SK-N-SH (cell line): ENCODE data around the gene ZNF682. TPM values are rescaled to one million over a fixed set of nuclear protein-coding genes. Genes with fewer than 3 reads are reported as not detected.
"Not testable (repeated sequence)": the region's sequence is repeated elsewhere in the genome, so short reads cannot be mapped to it uniquely, and the experiment has no call there.

ENCODE experiments used
- CTCF ChIA-PET: fragments of 300-600, 350-600 bp; formaldehyde crosslinking; extraction: SDS; loops from one replicate; lab custom pipeline; 2021; lab: Yijun Ruan, JAX
- POLR2A ChIA-PET: fragments of 350-600 bp; sonication (Branson Sonifier 250); formaldehyde crosslinking; extraction: SDS; loops from one replicate; lab custom pipeline; 2020; ENCODE audit warnings: antibody characterized with exemption, inconsistent platforms; lab: Yijun Ruan, JAX
- DNase-seq: peaks from one replicate; pipeline ENCODE4 v3.0.0; 2012
- H2AFZ ChIP-seq: fragments of 200-600 bp; sonication (generic); 2 replicates; pipeline ENCODE4 v1.8.1; 2016; ENCODE audit warnings: antibody characterized with exemption, mild to moderate bottlenecking, low read depth
- H3F3A ChIP-seq: fragments of 200-600 bp; sonication (generic); replicated peaks from 2 replicates; pipeline ENCODE3; 2016; ENCODE audit warnings: antibody characterized with exemption, mild to moderate bottlenecking; ENCODE audit not compliant: insufficient read depth
- H3K27ac ChIP-seq, 2 experiments: fragments of 200-500 bp in 1 of 2; fragments of 200-600 bp in 1 of 2; sonication (Bioruptor generic) in 1 of 2; sonication (generic), shearing (Covaris generic) in 1 of 2; 2 replicates each; pipeline versions ENCODE4 v1.5.1 to v1.6.1; 2014 to 2016; ENCODE audit warnings: low read depth in 2 of 2, inconsistent platforms in 1 of 2, low read length in 1 of 2, mild to moderate bottlenecking in 1 of 2, mixed read lengths in 1 of 2
- H3K27me3 ChIP-seq: fragments of 200-600 bp; sonication (generic), shearing (Covaris generic); 2 replicates; pipeline ENCODE4 v1.6.1; 2016; ENCODE audit warnings: mixed run types; ENCODE audit not compliant: insufficient read depth
- H3K36me3 ChIP-seq, 2 experiments: fragments of 200-500 bp in 1 of 2; fragments of 200-600 bp in 1 of 2; sonication (Bioruptor generic) in 1 of 2; sonication (generic) in 1 of 2; replicated peaks in 1 of 2; 2 replicates each; pipeline versions ENCODE3 to v1.5.1; 2014 to 2016; ENCODE audit warnings: low read length in 1 of 2, mild to moderate bottlenecking in 1 of 2; ENCODE audit not compliant: insufficient read depth in 2 of 2, control insufficient read depth in 1 of 2
- H3K4me1 ChIP-seq, 2 experiments: fragments of 200-500 bp in 1 of 2; fragments of 200-600 bp in 1 of 2; sonication (Bioruptor generic) in 1 of 2; sonication (generic), shearing (Covaris generic) in 1 of 2; 2 replicates each; pipeline versions ENCODE4 v1.5.1 to v1.6.1; 2014 to 2016; ENCODE audit warnings: low read depth in 1 of 2, low read length in 1 of 2, mixed run types in 1 of 2; ENCODE audit not compliant: insufficient read depth in 2 of 2, control insufficient read depth in 1 of 2
- H3K4me2 ChIP-seq: fragments of 200-600 bp; sonication (generic), shearing (Covaris generic); 2 replicates; pipeline ENCODE4 v1.6.1; 2017; ENCODE audit warnings: mixed run types
- H3K4me3 ChIP-seq, 2 experiments: fragments of 200-500 bp in 1 of 2; fragments of 200-600 bp in 1 of 2; sonication (Bioruptor generic) in 1 of 2; sonication (generic), shearing (Covaris generic) in 1 of 2; 2 replicates each; pipeline versions ENCODE4 v1.5.1 to v1.8.1; 2014 to 2016; ENCODE audit warnings: low read depth in 2 of 2, inconsistent platforms in 1 of 2, low read length in 1 of 2, mild to moderate bottlenecking in 1 of 2, mixed read lengths in 1 of 2, moderate library complexity in 1 of 2
- H3K79me2 ChIP-seq: fragments of 200-600 bp; sonication (generic); 2 replicates; pipeline ENCODE4 v1.8.1; 2017; ENCODE audit warnings: mild to moderate bottlenecking; ENCODE audit not compliant: insufficient read depth
- H3K9ac ChIP-seq: fragments of 200-600 bp; sonication (generic); 2 replicates; pipeline ENCODE4 v1.6.1; 2017; ENCODE audit warnings: mixed run types
- H3K9me2 ChIP-seq: fragments of 200-600 bp; sonication (generic); 2 replicates; pipeline ENCODE4 v1.6.1; 2017; ENCODE audit warnings: mixed run types
- H3K9me3 ChIP-seq: fragments of 200-600 bp; sonication (generic); 2 replicates; pipeline ENCODE4 v1.6.1; 2017; ENCODE audit warnings: mixed run types, mild to moderate bottlenecking, moderate library complexity
- H4K20me1 ChIP-seq: fragments of 200-600 bp; sonication (generic); 2 replicates; pipeline ENCODE4 v1.6.1; 2017; ENCODE audit warnings: mild to moderate bottlenecking, mixed run types; ENCODE audit not compliant: insufficient read depth
- CHD2 ChIP-seq: fragments of 150-350 bp; IDR thresholded peaks from 2 replicates; pipeline ENCODE4 v1.6.1; 2018; ENCODE audit warnings: low read length; ENCODE audit not compliant: partially characterized antibody
- EP300 ChIP-seq, 2 experiments: IDR thresholded peaks; 2 replicates each; pipeline versions ENCODE4 v1.4.0 to v1.6.1; 2012; ENCODE audit warnings: borderline replicate concordance in 1 of 2, low read depth in 1 of 2, low read length in 1 of 2
- EZH2phosphoT487 ChIP-seq: fragments of 200-600 bp; sonication (generic); IDR thresholded peaks from 2 replicates; pipeline ENCODE4 v1.6.1; 2017; ENCODE audit warnings: low read depth, mixed run types, mild to moderate bottlenecking, antibody characterized with exemption, moderate library complexity, borderline replicate concordance
- FOXJ3 ChIP-seq: sonication (generic); formaldehyde crosslinking; IDR thresholded peaks from 2 replicates; pipeline ENCODE4 v1.5.1; 2020; ENCODE audit warnings: mild to moderate bottlenecking, missing genetic modification reagents
- GABPA ChIP-seq: IDR thresholded peaks from 2 replicates; pipeline ENCODE4 v1.4.0; 2012; ENCODE audit warnings: low read depth, mild to moderate bottlenecking
- MXI1 ChIP-seq: IDR thresholded peaks from 2 replicates; pipeline ENCODE4 v1.6.1; 2012; ENCODE audit warnings: mild to moderate bottlenecking, low read depth, low read length, improper control_type of control experiment
- PBX3 ChIP-seq: IDR thresholded peaks from 2 replicates; pipeline ENCODE4; 2012
- ZBTB33 ChIP-seq: IDR thresholded peaks from 2 replicates; pipeline ENCODE4 v1.4.0; 2012; ENCODE audit warnings: low read depth, borderline replicate concordance
- WGBS: methylation state at CpG from one replicate; pipeline ENCODE4 v1.1.6; 2017; ENCODE audit warnings: low lambda C conversion rate; 5-methylcytosine and 5-hydroxymethylcytosine counted together
- polyA plus RNA-seq, 3 experiments: library from polyadenylated mRNA; depleted of rRNA; stranded (reverse); fragments of >200 nt; gene quantifications; 2 replicates each; pipeline ENCODE4 v1.2.3, GENCODE V29; 2012
- TF ChIP-seq, protein P1 (sequence below): fragments of 200-600 bp; sonication (generic); IDR thresholded peaks from 2 replicates; pipeline ENCODE4 v1.6.1; 2017; ENCODE audit warnings: antibody characterized with exemption, mild to moderate bottlenecking, moderate library complexity
- TF ChIP-seq, protein P2 (sequence below): IDR thresholded peaks from 2 replicates; pipeline ENCODE4 v1.6.1; 2012; ENCODE audit warnings: mild to moderate bottlenecking, low read depth, low read length, moderate library complexity
- TF ChIP-seq, protein P3 (sequence below): fragments of 150-350 bp; IDR thresholded peaks from 2 replicates; pipeline ENCODE4 v1.6.1; 2017; ENCODE audit warnings: antibody characterized with exemption, low read length, low read depth, borderline replicate concordance

ZNF682 gene
- polyA plus RNA-seq, 1 of the 3 experiments (the other 2 are of a cell fraction) = 1.7 TPM

DNA sequence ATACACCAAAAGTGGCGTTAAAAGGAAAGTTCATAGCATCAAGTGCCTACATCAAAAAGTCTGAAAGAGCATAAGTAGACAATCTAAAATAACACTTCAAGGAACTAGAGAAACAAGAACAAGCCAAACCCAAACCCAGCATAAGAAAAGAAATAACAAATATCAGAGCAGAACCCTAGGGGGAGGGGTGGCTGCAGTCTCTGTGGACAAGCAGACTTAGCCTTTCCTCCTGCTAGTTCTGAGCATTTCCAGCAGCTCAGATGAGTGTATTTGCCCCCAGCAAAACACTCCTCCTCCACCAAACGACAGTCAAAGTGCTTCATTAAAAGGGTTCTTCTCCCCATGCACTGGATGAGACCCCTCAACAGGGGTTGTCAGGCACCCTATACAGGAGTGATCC, 31.4 kb upstream of the ZNF682 start:
- CTCF ChIA-PET = no interaction called here
- Histone ChIP-seq H4K20me1 (no peaks in the 10 kb centered on the region), H3K4me2 (no peak overlapping the region), H3K4me3 (no peak overlapping the region), H2AFZ (no peak overlapping the region), H3K27ac (no peak overlapping the region), H3K9me3 (no peaks in the 10 kb centered on the region), H3K9me2 (no peaks in the 10 kb centered on the region), H3K4me1 (no peaks in the 10 kb centered on the region), H3F3A (no peaks in the 10 kb centered on the region), H3K36me3 (no peaks in the 10 kb centered on the region), H3K79me2 (no peaks in the 10 kb centered on the region), H3K9ac (no peak overlapping the region), H3K27me3 (no peaks in the 10 kb centered on the region)
- no peak for DNase-seq
- 58% methylated on average over 1 of the region's 2 CpGs for WGBS
- TF ChIP-seq, protein P1, sequence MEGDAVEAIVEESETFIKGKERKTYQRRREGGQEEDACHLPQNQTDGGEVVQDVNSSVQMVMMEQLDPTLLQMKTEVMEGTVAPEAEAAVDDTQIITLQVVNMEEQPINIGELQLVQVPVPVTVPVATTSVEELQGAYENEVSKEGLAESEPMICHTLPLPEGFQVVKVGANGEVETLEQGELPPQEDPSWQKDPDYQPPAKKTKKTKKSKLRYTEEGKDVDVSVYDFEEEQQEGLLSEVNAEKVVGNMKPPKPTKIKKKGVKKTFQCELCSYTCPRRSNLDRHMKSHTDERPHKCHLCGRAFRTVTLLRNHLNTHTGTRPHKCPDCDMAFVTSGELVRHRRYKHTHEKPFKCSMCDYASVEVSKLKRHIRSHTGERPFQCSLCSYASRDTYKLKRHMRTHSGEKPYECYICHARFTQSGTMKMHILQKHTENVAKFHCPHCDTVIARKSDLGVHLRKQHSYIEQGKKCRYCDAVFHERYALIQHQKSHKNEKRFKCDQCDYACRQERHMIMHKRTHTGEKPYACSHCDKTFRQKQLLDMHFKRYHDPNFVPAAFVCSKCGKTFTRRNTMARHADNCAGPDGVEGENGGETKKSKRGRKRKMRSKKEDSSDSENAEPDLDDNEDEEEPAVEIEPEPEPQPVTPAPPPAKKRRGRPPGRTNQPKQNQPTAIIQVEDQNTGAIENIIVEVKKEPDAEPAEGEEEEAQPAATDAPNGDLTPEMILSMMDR = no peak
- TF ChIP-seq, protein P2, sequence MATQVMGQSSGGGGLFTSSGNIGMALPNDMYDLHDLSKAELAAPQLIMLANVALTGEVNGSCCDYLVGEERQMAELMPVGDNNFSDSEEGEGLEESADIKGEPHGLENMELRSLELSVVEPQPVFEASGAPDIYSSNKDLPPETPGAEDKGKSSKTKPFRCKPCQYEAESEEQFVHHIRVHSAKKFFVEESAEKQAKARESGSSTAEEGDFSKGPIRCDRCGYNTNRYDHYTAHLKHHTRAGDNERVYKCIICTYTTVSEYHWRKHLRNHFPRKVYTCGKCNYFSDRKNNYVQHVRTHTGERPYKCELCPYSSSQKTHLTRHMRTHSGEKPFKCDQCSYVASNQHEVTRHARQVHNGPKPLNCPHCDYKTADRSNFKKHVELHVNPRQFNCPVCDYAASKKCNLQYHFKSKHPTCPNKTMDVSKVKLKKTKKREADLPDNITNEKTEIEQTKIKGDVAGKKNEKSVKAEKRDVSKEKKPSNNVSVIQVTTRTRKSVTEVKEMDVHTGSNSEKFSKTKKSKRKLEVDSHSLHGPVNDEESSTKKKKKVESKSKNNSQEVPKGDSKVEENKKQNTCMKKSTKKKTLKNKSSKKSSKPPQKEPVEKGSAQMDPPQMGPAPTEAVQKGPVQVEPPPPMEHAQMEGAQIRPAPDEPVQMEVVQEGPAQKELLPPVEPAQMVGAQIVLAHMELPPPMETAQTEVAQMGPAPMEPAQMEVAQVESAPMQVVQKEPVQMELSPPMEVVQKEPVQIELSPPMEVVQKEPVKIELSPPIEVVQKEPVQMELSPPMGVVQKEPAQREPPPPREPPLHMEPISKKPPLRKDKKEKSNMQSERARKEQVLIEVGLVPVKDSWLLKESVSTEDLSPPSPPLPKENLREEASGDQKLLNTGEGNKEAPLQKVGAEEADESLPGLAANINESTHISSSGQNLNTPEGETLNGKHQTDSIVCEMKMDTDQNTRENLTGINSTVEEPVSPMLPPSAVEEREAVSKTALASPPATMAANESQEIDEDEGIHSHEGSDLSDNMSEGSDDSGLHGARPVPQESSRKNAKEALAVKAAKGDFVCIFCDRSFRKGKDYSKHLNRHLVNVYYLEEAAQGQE = no peak
- no peak for TF ChIP-seq MXI1
- no peak for TF ChIP-seq EZH2phosphoT487
- POLR2A ChIA-PET = no interaction called here

- H3K9me3 ChIP-seq, H3K4me1 ChIP-seq, H3K4me2 ChIP-seq, H3K79me2 ChIP-seq, H2AFZ ChIP-seq, POLR2A ChIA-PET, H3K27me3 ChIP-seq, H3K9me2 ChIP-seq, H3K36me3 ChIP-seq, H3K9ac ChIP-seq, DNase-seq, H3K27ac ChIP-seq, H3K4me3 ChIP-seq, H4K20me1 ChIP-seq, H3F3A ChIP-seq: not testable (repeated sequence)
- CTCF ChIA-PET = interaction anchor here (1.5 kb wide), 1 partner anchor 7 kb away, joined by 4 read pairs; no protein-coding TSS in a partner anchor
- WGBS = 54% methylated on average over 7 of the region's 7 CpGs
Measured at GRCh38 chr19:20068559-20068958, 29.3 kb upstream of the ZNF682 start.

- no peak overlapping the region for H3K4me2 ChIP-seq
- CTCF ChIA-PET = interaction anchor here (1.3 to 1.5 kb wide), 2 partner anchors 8 to 535 kb away, joined by 3 to 4 read pairs; no protein-coding TSS in a partner anchor
- H3K4me3 ChIP-seq = no peak overlapping the region
- no peak for DNase-seq
- H4K20me1 ChIP-seq = no peaks in the 10 kb centered on the region
- no peak overlapping the region for H2AFZ ChIP-seq
- no peaks in the 10 kb centered on the region for H3K36me3 ChIP-seq
- POLR2A ChIA-PET = no interaction called here
- no peaks in the 10 kb centered on the region for H3K9me2 ChIP-seq
- no peak overlapping the region for H3K27ac ChIP-seq
- no peaks in the 10 kb centered on the region for H3K9me3 ChIP-seq
- H3K4me1 ChIP-seq = no peaks in the 10 kb centered on the region
- no peak overlapping the region for H3K9ac ChIP-seq
- WGBS = 67% methylated on average over 9 of the region's 9 CpGs
- no peaks in the 10 kb centered on the region for H3F3A ChIP-seq
- no peaks in the 10 kb centered on the region for H3K79me2 ChIP-seq
- no peaks in the 10 kb centered on the region for H3K27me3 ChIP-seq
- no peak for TF ChIP-seq ZBTB33
- no peak for TF ChIP-seq GABPA
- no peak for TF ChIP-seq CHD2
- TF ChIP-seq, protein P3, sequence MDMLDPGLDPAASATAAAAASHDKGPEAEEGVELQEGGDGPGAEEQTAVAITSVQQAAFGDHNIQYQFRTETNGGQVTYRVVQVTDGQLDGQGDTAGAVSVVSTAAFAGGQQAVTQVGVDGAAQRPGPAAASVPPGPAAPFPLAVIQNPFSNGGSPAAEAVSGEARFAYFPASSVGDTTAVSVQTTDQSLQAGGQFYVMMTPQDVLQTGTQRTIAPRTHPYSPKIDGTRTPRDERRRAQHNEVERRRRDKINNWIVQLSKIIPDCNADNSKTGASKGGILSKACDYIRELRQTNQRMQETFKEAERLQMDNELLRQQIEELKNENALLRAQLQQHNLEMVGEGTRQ = no peak
- TF ChIP-seq FOXJ3 (CRISPR knock-in tag) = no peak
- no peak for TF ChIP-seq PBX3
- no peak for TF ChIP-seq EP300 (IDR thresholded peaks at IDR 0.05; ENCODE audit: borderline replicate concordance in 1 of 2, low read depth in 1 of 2, low read length in 1 of 2)
Measured at GRCh38 chr19:20067943-20068342, 28.6 kb upstream of the ZNF682 start.
